ENCODE measurements around the gene HSPB3. TPM values are rescaled to one million over a fixed set of nuclear protein-coding genes. Genes with fewer than 3 reads are reported as not detected.

The HSPB3 gene
- total and polyA plus RNA-seq, 2 of the 4 experiments (the other 2 are of a cell fraction) = 0.31 to 0.54 TPM

DNA sequence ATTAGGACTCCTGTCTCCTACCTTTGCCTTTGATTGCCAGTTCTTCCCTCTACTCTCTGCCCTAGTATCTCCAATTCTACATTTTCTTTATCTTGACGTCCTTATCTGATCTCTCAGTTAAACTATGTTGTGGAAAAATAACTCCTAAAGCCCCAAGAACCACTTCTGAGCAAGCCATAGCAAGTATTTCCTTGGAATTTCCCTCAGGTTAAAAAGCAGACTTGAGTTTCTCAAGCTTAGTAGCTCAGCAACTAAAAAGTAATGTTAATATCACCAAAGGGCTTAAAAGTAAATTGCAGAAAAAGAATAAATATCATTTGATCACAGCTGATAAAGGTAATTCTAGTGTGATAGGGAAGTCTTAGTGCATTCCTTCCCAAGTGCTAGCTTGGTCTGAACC is 13.2 kb upstream of the HSPB3 start:
- no peak overlapping the region for H3K14ac ChIP-seq (replicated peaks; ENCODE audit: low read depth, low read length)
- no peaks in the 10 kb centered on the region for H3K79me1 ChIP-seq (ENCODE audit: low read depth in 1 of 2, low read length in 2 of 2)
- H2BK15ac ChIP-seq (ENCODE audit: low read depth, low read length) = no peak overlapping the region
- ChIA-PET POLR2A (ENCODE audit: unreplicated experiment) (no interaction called here), CTCF (interaction anchor here (0.5 to 2.3 kb wide), 5 partner anchors 13 to 575 kb away, joined by 3 to 18 read pairs (median 5); partner anchors contain the start of gene HSPB3)
- in situ Hi-C loops (cut with MboI; ENCODE audit: low sequenced_read_pairs) = no loop called here
- no peak overlapping the region for H4K8ac ChIP-seq (ENCODE audit: low read depth in 2 of 2, low read length in 2 of 2)
- no peak overlapping the region for H2AFZ ChIP-seq (replicated peaks; ENCODE audit: low read length, poor library complexity)
- no peak overlapping the region for H3K18ac ChIP-seq (ENCODE audit: low read depth, low read length)
- DNase-seq (no peak), ATAC-seq (ENCODE audit: low read depth) (no peak)
- TF ChIP-seq MAZ (IDR thresholded peaks at IDR 0.05; ENCODE audit: borderline replicate concordance, low read depth, low read length) (no peak), NFE2L2 (IDR thresholded peaks at IDR 0.05; ENCODE audit: low read depth, low read length) (no peak), RCOR1 (IDR thresholded peaks at IDR 0.05; ENCODE audit: insufficient replicate concordance, low read length) (no peak), BHLHE40 (IDR thresholded peaks at IDR 0.05; ENCODE audit: low read depth, low read length) (no peak), POLR2A (IDR thresholded peaks at IDR 0.05; ENCODE audit: low read depth, low read length) (no peak), FOS (IDR thresholded peaks at IDR 0.05; ENCODE audit: low read depth, low read length) (no peak), MAFK (IDR thresholded peaks at IDR 0.05; ENCODE audit: low read depth, low read length) (no peak), RFX5 (IDR thresholded peaks at IDR 0.05; ENCODE audit: low read depth, low read length) (no peak), USF2 (IDR thresholded peaks at IDR 0.05; ENCODE audit: low read depth, low read length) (no peak), SMC3 (IDR thresholded peaks at IDR 0.05; ENCODE audit: low read depth, low read length) (no peak), RAD21 (IDR thresholded peaks at IDR 0.05; ENCODE audit: low read length) (no peak), CTCF (conservative IDR thresholded peaks at IDR 0.05; ENCODE audit: low read depth, low read length) (no peak), CHD1 (IDR thresholded peaks at IDR 0.05; ENCODE audit: low read depth, low read length) (no peak), CEBPB (IDR thresholded peaks at IDR 0.05; ENCODE audit: low read depth, low read length) (no peak)
- TF ChIP-seq, protein P1, sequence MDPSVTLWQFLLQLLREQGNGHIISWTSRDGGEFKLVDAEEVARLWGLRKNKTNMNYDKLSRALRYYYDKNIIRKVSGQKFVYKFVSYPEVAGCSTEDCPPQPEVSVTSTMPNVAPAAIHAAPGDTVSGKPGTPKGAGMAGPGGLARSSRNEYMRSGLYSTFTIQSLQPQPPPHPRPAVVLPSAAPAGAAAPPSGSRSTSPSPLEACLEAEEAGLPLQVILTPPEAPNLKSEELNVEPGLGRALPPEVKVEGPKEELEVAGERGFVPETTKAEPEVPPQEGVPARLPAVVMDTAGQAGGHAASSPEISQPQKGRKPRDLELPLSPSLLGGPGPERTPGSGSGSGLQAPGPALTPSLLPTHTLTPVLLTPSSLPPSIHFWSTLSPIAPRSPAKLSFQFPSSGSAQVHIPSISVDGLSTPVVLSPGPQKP (IDR thresholded peaks at IDR 0.05; ENCODE audit: borderline replicate concordance, low read depth, low read length) = no peak
- no peak overlapping the region for H3K56ac ChIP-seq (ENCODE audit: extremely low read depth, insufficient read depth, low read length)
- intact Hi-C loops (cut with micrococcal nuclease) = loop anchor here (5.0 to 10.0 kb wide), 2 partner anchors 423 to 460 kb away; no protein-coding TSS in a partner anchor
- H3K9me3 ChIP-seq (ENCODE audit: control insufficient read depth, insufficient read depth, low read length) = no peaks in the 10 kb centered on the region
- no peak overlapping the region for H2BK120ac ChIP-seq (ENCODE audit: low read depth, low read length)
- H3K9me1 ChIP-seq (ENCODE audit: insufficient read depth, low read length) = no peaks in the 10 kb centered on the region
- no peaks in the 10 kb centered on the region for H3K36me3 ChIP-seq (ENCODE audit: control insufficient read depth, insufficient read depth, low read length)
- no peak overlapping the region for H3K27ac ChIP-seq (ENCODE audit: insufficient read depth, low read length)
- H3K4ac ChIP-seq (ENCODE audit: low read depth, low read length) = no peak overlapping the region
- H2BK20ac ChIP-seq (ENCODE audit: low read depth, low read length) = no peak overlapping the region
- no peak overlapping the region for H3K4me2 ChIP-seq (ENCODE audit: low read depth, low read length)
- H3K23ac ChIP-seq (ENCODE audit: low read depth, low read length) = no peak overlapping the region
- dilution Hi-C loops (cut with HindIII; ENCODE audit: low sequenced_read_pairs, unreplicated experiment) = no loop called here
- H2AK9ac ChIP-seq (replicated peaks; ENCODE audit: low read depth, low read length, poor library complexity) = no peak overlapping the region
- no peak overlapping the region for H4K91ac ChIP-seq (ENCODE audit: insufficient read depth, low read depth, low read length)
- WGBS, 2 experiments (ENCODE audit: extremely low coverage in 2 of 2, insufficient read length in 1 of 2) = no CpG with 5 or more reads among the region's 1 CpG
- H4K5ac ChIP-seq (ENCODE audit: low read depth, low read length) = no peak overlapping the region
- BruUV-seq (replicated peaks) = no TSS peak
- H3K9ac ChIP-seq (ENCODE audit: low read depth, low read length) = no peak overlapping the region
- H3K27me3 ChIP-seq (ENCODE audit: control insufficient read depth, insufficient read depth, low read length) = peaks cover 19% of the 10 kb centered on the region
- no peak overlapping the region for H2BK5ac ChIP-seq (ENCODE audit: low read depth, low read length, poor library complexity, severe bottlenecking)
- H4K20me1 ChIP-seq (ENCODE audit: insufficient read depth, low read length) = no peaks in the 10 kb centered on the region
- H3K4me3 ChIP-seq (ENCODE audit: insufficient read depth, low read depth, low read length) = no peak overlapping the region
- H2AK5ac ChIP-seq (ENCODE audit: low read depth, low read length) = no peak overlapping the region
- H3K4me1 ChIP-seq (ENCODE audit: control insufficient read depth, insufficient read depth, low read length) = no peaks in the 10 kb centered on the region
